ENCODE results near the gene DCDC1.

- TF ChIP-seq MYBL2 (IDR thresholded peaks at IDR 0.05; ENCODE audit: low read depth) (no peak), MYBL2 (CRISPR knock-in tag; IDR thresholded peaks at IDR 0.05; ENCODE audit: borderline replicate concordance) (no peak), U2AF2 (optimal IDR thresholded peaks at IDR 0.05; ENCODE audit: low read depth, low read length) (no peak), NR4A1 (CRISPR knock-in tag; IDR thresholded peaks at IDR 0.05) (no peak), NR4A1 (tag; IDR thresholded peaks at IDR 0.05) (no peak), RFX1 (IDR thresholded peaks at IDR 0.05) (no peak), FOXJ3 (CRISPR knock-in tag; IDR thresholded peaks at IDR 0.05) (no peak), KDM4B (IDR thresholded peaks at IDR 0.05; ENCODE audit: borderline replicate concordance in 2 of 2, low read depth in 1 of 2) (no peak), CTCF (IDR thresholded peaks at IDR 0.05 in 2 of 3, conservative IDR thresholded peaks at IDR 0.05 in 1 of 3; ENCODE audit: insufficient read depth in 2 of 3, low read depth in 1 of 3, low read length in 3 of 3) (no peak), ATF4 (CRISPR knock-in tag; IDR thresholded peaks at IDR 0.05) (no peak), FOXM1 (IDR thresholded peaks at IDR 0.05; ENCODE audit: low read depth) (no peak), FOXM1 (CRISPR knock-in tag; IDR thresholded peaks at IDR 0.05; ENCODE audit: low read depth) (no peak), EHMT2 (IDR thresholded peaks at IDR 0.05) (no peak), POLR2A (conservative IDR thresholded peaks at IDR 0.05) (no peak)
These were observed 6.3 kb upstream of the DCDC1 start for GRCh38 chr11:31375879-31376278.

Measured in K562 (cell line).